Progenitor cell of endocrine pancreas (in vitro differentiated cells): ENCODE results near the gene KLHDC8A. TPM values are rescaled to one million over a fixed set of nuclear protein-coding genes. Genes with fewer than 3 reads are reported as not detected.

ENCODE experiments used
- DNase-seq: peaks from one replicate; pipeline ENCODE4 v3.0.0; 2021; ENCODE audit warnings: low spot score; ENCODE audit not compliant: unreplicated experiment
- H3K27ac Mint-ChIP-seq: 2 replicates; pipeline ENCODE4 v1.8.0; 2021; ENCODE audit warnings: mild to moderate bottlenecking, moderate library complexity, mixed read lengths
- H3K27me3 Mint-ChIP-seq: 2 replicates; pipeline ENCODE4 v1.8.0; 2021; ENCODE audit warnings: mixed read lengths
- H3K36me3 Mint-ChIP-seq: 2 replicates; pipeline ENCODE4 v1.8.0; 2022; ENCODE audit warnings: mixed read lengths; ENCODE audit not compliant: insufficient read depth
- H3K4me1 Mint-ChIP-seq: 2 replicates; pipeline ENCODE4 v1.8.0; 2021; ENCODE audit warnings: low read depth, mixed read lengths
- H3K4me3 Mint-ChIP-seq: 2 replicates; pipeline ENCODE4 v1.8.0; 2021; ENCODE audit warnings: low read depth, mild to moderate bottlenecking, moderate library complexity, mixed read lengths
- H3K9me3 Mint-ChIP-seq: 2 replicates; pipeline ENCODE4 v1.8.0; 2021; ENCODE audit warnings: low read depth, mixed read lengths
- CTCF ChIP-seq: fragments of 200-600 bp; sonication (generic); IDR thresholded peaks from one replicate; pipeline ENCODE4 v1.5.0; 2021; ENCODE audit warnings: antibody characterized with exemption, mild to moderate bottlenecking; ENCODE audit not compliant: unreplicated experiment
- total RNA-seq: library from RNA; stranded (reverse); gene quantifications from 2 replicates; pipeline ENCODE4 v1.2.1, GENCODE V29; 2021

Gene KLHDC8A
- total RNA-seq, 1 donor from 2014 or later: 0.36 TPM

GRCh38 chr1:205340676-205341075, 16.0 kb downstream of the KLHDC8A start:
- peaks cover 84% of the 10 kb centered on the region for H3K27me3 Mint-ChIP-seq
- H3K4me1 Mint-ChIP-seq: peaks cover 8% of the 10 kb centered on the region
- H3K4me3 Mint-ChIP-seq: no peak overlapping the region
- H3K9me3 Mint-ChIP-seq: no peaks in the 10 kb centered on the region
- no peaks in the 10 kb centered on the region for H3K36me3 Mint-ChIP-seq
- H3K27ac Mint-ChIP-seq: no peak overlapping the region
- no peak for TF ChIP-seq CTCF
- no peak for DNase-seq

GRCh38 chr1:205339717-205340116, 17.0 kb downstream of the KLHDC8A start:
- H3K4me3 Mint-ChIP-seq: no peak overlapping the region
- H3K9me3 Mint-ChIP-seq: no peaks in the 10 kb centered on the region
- peaks cover 6% of the 10 kb centered on the region for H3K4me1 Mint-ChIP-seq
- H3K36me3 Mint-ChIP-seq: no peaks in the 10 kb centered on the region
- H3K27me3 Mint-ChIP-seq: peaks cover 74% of the 10 kb centered on the region
- H3K27ac Mint-ChIP-seq: no peak overlapping the region
- no peak for TF ChIP-seq CTCF
- no peak for DNase-seq

- Mint-ChIP-seq H3K9me3 (no peaks in the 10 kb centered on the region), H3K27me3 (peaks cover 70% of the 10 kb centered on the region), H3K4me3 (no peak overlapping the region), H3K4me1 (peaks cover 2% of the 10 kb centered on the region), H3K36me3 (no peaks in the 10 kb centered on the region), H3K27ac (no peak overlapping the region)
- no peak for DNase-seq
- no peak for TF ChIP-seq CTCF
Measured at GRCh38 chr1:205339197-205339702, 17.5 kb downstream of the KLHDC8A start.

- TF ChIP-seq CTCF: no peak
- peaks cover 70% of the 10 kb centered on the region for H3K27me3 Mint-ChIP-seq
- H3K27ac Mint-ChIP-seq: no peak overlapping the region
- H3K9me3 Mint-ChIP-seq: no peaks in the 10 kb centered on the region
- no peaks in the 10 kb centered on the region for H3K4me1 Mint-ChIP-seq
- no peak overlapping the region for H3K4me3 Mint-ChIP-seq
- no peak for DNase-seq
- no peaks in the 10 kb centered on the region for H3K36me3 Mint-ChIP-seq
Measured at GRCh38 chr1:205338011-205338410, 18.7 kb downstream of the KLHDC8A start.

GRCh38 chr1:205337481-205337880, 19.2 kb downstream of the KLHDC8A start:
- Mint-ChIP-seq H3K4me3 (no peak overlapping the region), H3K9me3 (no peaks in the 10 kb centered on the region), H3K4me1 (no peaks in the 10 kb centered on the region), H3K27ac (no peak overlapping the region), H3K27me3 (peaks cover 65% of the 10 kb centered on the region), H3K36me3 (no peaks in the 10 kb centered on the region)
- TF ChIP-seq CTCF: no peak
- DNase-seq: no peak
